Skeletal muscle tissue (tissue), 4 donors: Measurements from ENCODE around the gene BACH2. TPM values are rescaled to one million over a fixed set of nuclear protein-coding genes. Genes with fewer than 3 reads are reported as not detected.
"Not testable (repeated sequence)": the region's sequence is repeated elsewhere in the genome, so short reads cannot be mapped to it uniquely, and the experiment has no call there.

ENCODE experiments used
- H3K27ac ChIP-seq: one replicate; pipeline ENCODE4 v1.7.0; 2013; ENCODE audit warnings: mild to moderate bottlenecking, low read depth, low read length, inconsistent platforms
- H3K27me3 ChIP-seq, 3 donors: one replicate each; pipeline ENCODE4 v1.7.0; 2013; ENCODE audit warnings: low read length in 3 of 3; ENCODE audit not compliant: control insufficient read depth in 3 of 3, insufficient read depth in 3 of 3
- H3K36me3 ChIP-seq, 3 donors: one replicate each; pipeline ENCODE4 v1.7.0; 2013; ENCODE audit warnings: low read length in 3 of 3; ENCODE audit not compliant: control insufficient read depth in 3 of 3, insufficient read depth in 3 of 3
- H3K4me1 ChIP-seq, 3 donors: one replicate each; pipeline ENCODE4 v1.7.0; 2013; ENCODE audit warnings: low read length in 3 of 3, mild to moderate bottlenecking in 3 of 3; ENCODE audit not compliant: control insufficient read depth in 3 of 3, insufficient read depth in 3 of 3
- H3K4me3 ChIP-seq, 3 donors: one replicate each; pipeline ENCODE4 v1.7.0; 2013; ENCODE audit warnings: low read length in 3 of 3
- H3K9ac ChIP-seq, 3 donors: one replicate each; pipeline ENCODE4 v1.7.0; 2013; ENCODE audit warnings: low read length in 3 of 3, mild to moderate bottlenecking in 3 of 3, moderate library complexity in 2 of 3, low read depth in 1 of 3
- H3K9me3 ChIP-seq, 3 donors: one replicate each; pipeline ENCODE4 v1.7.0; 2013; ENCODE audit warnings: low read length in 3 of 3; ENCODE audit not compliant: control insufficient read depth in 3 of 3
- total RNA-seq: library from RNA; depleted of rRNA; stranded (reverse); fragments of >200 nt; gene quantifications from one replicate; pipeline ENCODE4 v1.2.3, GENCODE V29; 2014
- donor health status: Osteomylitis.

The BACH2 gene
- total RNA-seq, 1 donor from 2014 or later, result 3.7 TPM

DNA sequence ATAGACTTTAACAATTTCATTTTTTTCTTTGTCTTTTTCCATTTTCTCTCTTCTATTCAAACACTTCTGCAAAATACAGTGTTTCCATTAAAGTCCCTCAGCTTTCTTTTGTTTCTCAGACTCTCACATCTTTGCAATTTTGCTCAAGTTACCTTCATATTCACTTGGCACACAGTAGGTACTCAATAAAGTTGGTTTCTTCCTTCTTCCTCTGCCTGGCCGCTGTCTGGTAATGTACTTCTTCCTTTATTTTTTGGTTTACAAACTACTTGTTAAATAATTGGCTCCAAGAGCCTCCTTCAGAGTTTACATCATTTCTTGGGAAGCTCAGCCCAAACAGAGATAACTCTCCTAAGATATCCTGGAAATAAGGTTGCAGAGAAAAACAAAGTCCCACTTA, 321.3 kb downstream of the BACH2 start:
- no peak overlapping the region for H3K27ac ChIP-seq
- H3K4me3 ChIP-seq, result no peak overlapping the region
- H3K4me1 ChIP-seq, result peaks cover 18 to 38% (median 31%) of the 10 kb centered on the region in 3 donors
- H3K9me3 ChIP-seq, result no peaks in the 10 kb centered on the region
- H3K36me3 ChIP-seq, result no peaks in the 10 kb centered on the region
- H3K27me3 ChIP-seq, result no peaks in the 10 kb centered on the region
- H3K9ac ChIP-seq, result no peak overlapping the region

DNA sequence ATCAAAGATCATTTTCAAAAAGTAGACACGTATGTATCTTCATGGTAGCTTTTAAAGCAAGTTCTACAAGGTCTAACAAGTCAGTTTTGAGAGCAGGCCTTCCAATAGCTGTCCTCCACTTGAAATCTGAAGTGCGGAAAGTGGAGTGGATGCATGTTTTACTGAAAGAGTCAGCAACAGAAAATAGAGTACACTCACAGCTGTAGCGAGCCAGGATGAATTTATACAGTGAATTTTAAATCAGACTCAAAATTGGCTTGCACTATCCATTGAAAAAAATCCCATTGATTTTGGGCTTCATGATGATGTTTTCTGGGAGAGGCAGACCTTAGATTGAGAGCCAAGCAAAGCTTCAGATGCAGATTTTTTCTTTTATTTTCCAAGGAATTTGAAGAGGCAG, 321.8 kb downstream of the BACH2 start:
- no peak overlapping the region for H3K4me3 ChIP-seq
- no peaks in the 10 kb centered on the region for H3K27me3 ChIP-seq
- H3K4me1 ChIP-seq, result peaks cover 18 to 38% (median 31%) of the 10 kb centered on the region in 3 donors
- no peak overlapping the region for H3K27ac ChIP-seq
- no peak overlapping the region for H3K9ac ChIP-seq
- H3K9me3 ChIP-seq, result no peaks in the 10 kb centered on the region
- no peaks in the 10 kb centered on the region for H3K36me3 ChIP-seq

DNA sequence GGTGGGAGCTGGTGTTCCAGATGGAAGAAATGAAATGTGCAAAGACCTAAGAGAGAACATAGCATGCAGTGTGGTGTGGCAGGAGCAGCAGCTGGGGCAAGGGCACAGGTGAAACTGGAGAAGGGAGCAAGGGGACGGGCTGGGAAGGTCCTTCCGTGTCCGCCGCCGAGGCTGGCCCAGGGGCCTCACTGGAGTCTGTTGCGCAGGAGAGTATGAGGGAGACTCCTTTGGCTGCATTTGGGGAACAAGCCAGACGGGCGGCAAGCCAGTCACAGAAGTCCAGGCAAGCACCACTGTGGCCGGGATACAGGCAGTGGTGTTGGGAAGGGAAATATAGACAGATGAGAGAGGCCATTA, 324.6 kb downstream of the BACH2 start:
- no peak overlapping the region for H3K27ac ChIP-seq
- H3K9ac ChIP-seq, result no peak overlapping the region
- no peaks in the 10 kb centered on the region for H3K27me3 ChIP-seq

DNA sequence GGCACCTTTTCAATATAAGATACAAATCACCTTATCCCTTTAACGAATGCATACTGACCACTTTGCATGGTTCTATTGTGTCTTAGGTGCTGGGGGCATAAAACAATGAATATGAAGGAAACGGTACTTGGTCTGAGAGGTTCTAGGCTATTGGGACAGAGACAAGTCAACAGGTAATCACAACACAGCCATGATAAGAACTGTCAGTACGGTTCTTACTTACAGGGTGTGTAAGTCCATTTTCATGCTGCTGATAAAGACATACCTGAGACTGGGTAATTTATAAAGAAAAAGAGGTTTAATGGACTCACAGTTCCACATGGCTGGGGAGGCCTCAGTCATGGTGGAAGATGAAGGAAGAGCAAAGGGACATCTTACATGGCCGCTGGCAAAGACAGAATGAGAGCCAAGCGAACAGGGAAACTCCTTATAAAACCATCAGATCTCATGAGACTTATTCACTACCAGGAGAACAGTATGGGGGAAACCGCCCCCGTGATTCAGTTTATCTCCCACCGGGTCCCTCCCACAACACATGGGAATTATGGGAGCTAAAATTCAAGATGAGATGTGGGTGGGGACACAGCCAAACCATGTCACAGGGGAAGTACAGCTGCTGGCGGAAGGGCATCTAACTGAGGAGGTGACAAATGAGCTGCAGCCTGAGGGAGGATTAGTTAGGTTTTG, 325.2 kb downstream of the BACH2 start:
- H3K27ac ChIP-seq, H3K27me3 ChIP-seq, H3K4me3 ChIP-seq, H3K9me3 ChIP-seq, H3K36me3 ChIP-seq, H3K9ac ChIP-seq: not testable (repeated sequence)
- H3K4me1 ChIP-seq, result peaks cover 11 to 24% (median 17%) of the 10 kb centered on the region in 3 donors

More for the DNA sequence above, 324.6 kb downstream of the BACH2 start:
- Histone ChIP-seq H3K4me3 (no peak overlapping the region), H3K36me3 (no peaks in the 10 kb centered on the region), H3K9me3 (no peaks in the 10 kb centered on the region), H3K4me1 (peaks cover 11 to 19% (median 19%) of the 10 kb centered on the region in 3 donors)

DNA sequence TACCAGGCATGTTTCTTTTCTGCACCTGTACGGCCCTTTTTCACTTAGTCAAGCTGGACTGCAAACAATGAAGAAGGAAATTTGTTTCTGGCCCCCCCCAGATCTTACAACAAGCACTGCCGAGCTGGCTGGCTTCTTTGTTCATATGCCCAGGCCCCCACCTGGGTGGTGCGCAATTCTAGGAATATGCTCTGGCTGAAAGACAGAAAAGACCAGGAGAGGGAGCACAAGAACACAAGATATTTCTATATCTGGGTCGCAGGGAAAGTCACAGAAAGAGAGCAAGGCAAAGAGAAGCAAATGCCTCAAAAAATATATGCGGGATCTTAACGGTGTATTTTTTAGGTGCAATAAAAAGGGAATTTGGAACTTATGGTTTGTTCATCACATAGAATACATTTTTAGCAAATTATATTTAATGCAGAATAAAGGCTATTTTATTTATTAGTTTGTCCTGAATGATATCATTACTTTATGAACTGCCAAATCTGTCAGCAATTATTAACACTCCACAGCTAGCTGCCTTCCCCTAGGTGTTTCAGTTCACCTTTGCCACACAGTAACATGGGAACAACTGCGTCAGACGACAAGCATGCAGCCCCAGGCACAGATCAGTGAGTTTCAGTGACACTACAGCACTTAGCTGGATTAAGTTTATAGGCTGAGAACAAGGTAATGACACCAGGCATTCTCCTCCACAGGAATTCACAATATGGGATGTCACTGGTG, 325.9 kb downstream of the BACH2 start:
- Histone ChIP-seq H3K36me3 (no peaks in the 10 kb centered on the region), H3K4me1 (peaks cover 11 to 24% (median 13%) of the 10 kb centered on the region in 3 donors), H3K9ac (no peak overlapping the region), H3K27me3 (no peaks in the 10 kb centered on the region), H3K27ac (no peak overlapping the region), H3K9me3 (no peaks in the 10 kb centered on the region), H3K4me3 (no peak overlapping the region)

DNA sequence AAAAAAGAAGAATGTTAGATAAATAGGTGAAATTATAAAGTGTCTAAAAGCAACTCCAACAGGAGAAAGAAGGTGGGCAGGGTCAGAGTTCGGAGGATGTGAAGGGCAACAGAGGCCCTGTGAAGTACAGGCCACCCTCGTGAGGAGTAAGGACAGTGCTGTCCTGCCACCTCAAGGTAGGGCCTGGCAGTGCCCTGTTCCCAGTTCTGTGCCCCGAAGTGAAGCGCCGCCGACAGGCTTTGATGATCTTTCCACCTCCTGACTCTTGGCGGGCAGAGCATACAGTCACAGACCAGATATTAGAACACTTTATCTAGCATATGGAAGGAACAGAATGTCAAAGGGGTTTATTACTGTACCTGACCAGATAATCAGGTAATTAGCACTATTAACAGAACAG, 326.6 kb downstream of the BACH2 start:
- no peaks in the 10 kb centered on the region for H3K36me3 ChIP-seq
- H3K4me1 ChIP-seq, result peaks cover 10 to 24% (median 11%) of the 10 kb centered on the region in 3 donors
- H3K9me3 ChIP-seq, result no peaks in the 10 kb centered on the region
- no peaks in the 10 kb centered on the region for H3K27me3 ChIP-seq
- no peak overlapping the region for H3K4me3 ChIP-seq
- H3K9ac ChIP-seq, result no peak overlapping the region
- no peak overlapping the region for H3K27ac ChIP-seq

DNA sequence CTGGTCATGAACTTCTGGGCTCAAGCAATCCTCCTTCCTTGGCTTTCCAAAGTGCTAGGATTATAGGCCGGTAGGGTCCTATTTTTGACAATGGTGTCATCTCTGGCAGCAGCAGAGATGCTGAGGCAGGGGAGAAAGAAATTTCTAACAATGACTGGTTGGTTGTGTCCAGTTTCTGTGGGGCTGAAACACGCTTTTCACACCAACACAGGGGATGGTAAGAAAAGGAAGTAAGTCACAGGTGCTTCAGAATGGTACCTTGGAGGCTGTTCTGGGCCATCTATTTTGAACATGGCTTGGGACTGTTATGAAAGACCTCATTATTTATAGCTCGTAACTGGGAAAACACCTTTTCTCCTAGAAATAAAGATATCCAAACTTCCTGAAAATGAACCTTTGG, 329.7 kb downstream of the BACH2 start:
- H3K27me3 ChIP-seq, result no peaks in the 10 kb centered on the region
- no peak overlapping the region for H3K4me3 ChIP-seq
- H3K4me1 ChIP-seq, result peaks cover 5 to 14% (median 5%) of the 10 kb centered on the region in 3 donors
- H3K9ac ChIP-seq, result no peak overlapping the region
- no peak overlapping the region for H3K27ac ChIP-seq
- no peaks in the 10 kb centered on the region for H3K36me3 ChIP-seq
- no peaks in the 10 kb centered on the region for H3K9me3 ChIP-seq

DNA sequence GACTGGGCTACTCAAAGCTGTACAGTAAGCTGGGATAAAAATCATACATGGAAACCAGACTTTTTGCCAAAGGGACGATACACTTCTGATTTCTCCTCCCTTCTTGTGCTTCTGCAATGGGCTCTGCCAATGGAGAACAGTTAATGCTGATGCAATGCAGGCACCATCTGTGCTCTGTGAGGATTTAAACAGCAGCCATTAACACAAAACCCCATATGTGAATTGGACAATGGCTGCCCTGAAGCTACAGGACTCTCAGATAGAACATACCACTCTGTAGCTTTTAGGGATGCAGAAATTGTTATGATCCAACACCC, 330.5 kb downstream of the BACH2 start:
- Histone ChIP-seq H3K27me3 (no peaks in the 10 kb centered on the region), H3K27ac (no peak overlapping the region), H3K4me3 (no peak overlapping the region), H3K4me1 (peaks cover 5 to 12% (median 5%) of the 10 kb centered on the region in 3 donors), H3K36me3 (no peaks in the 10 kb centered on the region), H3K9me3 (no peaks in the 10 kb centered on the region), H3K9ac (no peak overlapping the region)

DNA sequence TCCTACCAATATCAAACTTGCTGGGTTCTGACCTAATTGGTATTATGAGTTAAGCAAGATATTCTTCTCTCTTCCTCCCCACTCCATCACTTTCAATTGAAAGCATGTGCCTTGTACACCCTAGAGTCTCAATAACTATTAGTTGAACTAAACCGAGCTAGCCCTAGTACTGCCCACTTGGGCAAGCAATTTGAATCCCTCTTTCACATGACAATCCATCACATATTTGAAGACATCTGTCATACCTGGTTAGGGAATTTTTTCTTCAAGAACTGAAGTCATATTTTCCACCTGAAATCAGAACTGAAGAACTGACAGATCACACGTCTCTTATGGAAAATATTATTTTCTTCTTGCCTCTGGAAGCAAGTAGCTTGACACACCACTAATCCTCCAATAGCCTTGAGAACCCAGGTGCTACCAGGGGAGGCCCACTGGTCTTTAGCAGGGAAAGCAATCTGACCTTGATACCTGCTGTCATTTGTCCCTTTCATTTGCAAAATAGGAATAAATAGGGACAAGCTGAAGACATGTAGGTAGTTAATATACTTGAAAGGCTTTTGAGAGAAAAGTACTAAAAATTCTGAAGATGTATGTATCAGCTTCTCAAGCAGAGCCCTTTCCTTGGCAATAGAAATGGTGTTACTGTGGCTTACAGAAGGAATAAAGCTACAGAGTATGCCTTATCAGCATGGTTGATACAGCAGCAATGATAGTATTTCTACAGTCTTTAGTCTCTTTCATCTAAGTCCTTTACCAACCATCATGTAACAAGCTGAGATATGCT, 331.0 kb downstream of the BACH2 start:
- Histone ChIP-seq H3K9me3 (no peaks in the 10 kb centered on the region), H3K4me3 (no peak overlapping the region), H3K9ac (no peak overlapping the region), H3K27me3 (no peaks in the 10 kb centered on the region), H3K27ac (no peak overlapping the region), H3K36me3 (no peaks in the 10 kb centered on the region), H3K4me1 (peaks cover 0 to 9% (median 0%) of the 10 kb centered on the region in 3 donors)

DNA sequence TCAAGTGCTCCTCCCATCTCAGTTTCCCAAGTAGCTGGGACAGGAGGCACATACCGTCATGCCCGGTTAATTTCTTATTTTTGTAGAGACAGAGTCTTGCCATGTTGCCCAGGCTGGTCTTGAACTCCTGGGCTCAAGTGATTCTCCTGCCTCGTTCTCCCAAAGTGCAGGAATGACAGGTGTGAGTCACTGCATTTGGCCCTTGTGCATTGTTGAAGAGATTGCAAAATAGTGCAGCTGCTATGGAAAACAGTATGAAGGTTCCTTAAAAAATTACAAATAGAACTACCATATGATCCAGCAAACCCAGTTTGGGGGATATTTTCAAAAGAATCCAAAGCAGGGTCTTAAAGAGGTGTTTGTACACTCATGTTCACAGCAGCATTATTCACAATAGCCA, 333.3 kb downstream of the BACH2 start:
- H3K4me3 ChIP-seq, result no peak overlapping the region
- H3K4me1 ChIP-seq, result peaks cover 0 to 9% (median 0%) of the 10 kb centered on the region in 3 donors
- no peaks in the 10 kb centered on the region for H3K36me3 ChIP-seq
- no peaks in the 10 kb centered on the region for H3K27me3 ChIP-seq
- H3K9me3 ChIP-seq, result no peaks in the 10 kb centered on the region
- no peak overlapping the region for H3K27ac ChIP-seq
- no peak overlapping the region for H3K9ac ChIP-seq
